HUDEP-2 (cell line): ENCODE measurements around the gene MAP4K4.
"Not testable (repeated sequence)": the region's sequence is repeated elsewhere in the genome, so short reads cannot be mapped to it uniquely, and the experiment has no call there.

Experiments used
- DNase-seq, 76 experiments: peaks; one replicate each; lab custom pipeline; 2025; ENCODE audit not compliant: unreplicated experiment in 76 of 76; lab: John Stamatoyannopoulos, UW

The MAP4K4 gene

GRCh38 chr2:101893681-101894381 lies 196.3 kb downstream of the MAP4K4 start:
- no peak for DNase-seq

- DNase-seq = no peak
These were observed 197.5 kb downstream of the MAP4K4 start for GRCh38 chr2:101895039-101895438.

GRCh38 chr2:101895819-101896322 lies 198.4 kb downstream of the MAP4K4 start:
- DNase-seq = no peak

GRCh38 chr2:101897301-101897700 lies 199.8 kb downstream of the MAP4K4 start:
- DNase-seq = no peak

GRCh38 chr2:101899265-101899664 lies 201.8 kb downstream of the MAP4K4 start:
- DNase-seq = no peak

GRCh38 chr2:101899871-101900270 lies 202.4 kb downstream of the MAP4K4 start:
- no peak for DNase-seq

- DNase-seq = no peak
These were observed 202.9 kb downstream of the MAP4K4 start for GRCh38 chr2:101900375-101900774.

- DNase-seq = no peak
These were observed 203.7 kb downstream of the MAP4K4 start for GRCh38 chr2:101901241-101901640.

- no peak for DNase-seq
These were observed 204.7 kb downstream of the MAP4K4 start for GRCh38 chr2:101902169-101902568.

GRCh38 chr2:101904916-101905315 lies 207.4 kb downstream of the MAP4K4 start:
- no peak for DNase-seq

- no peak for DNase-seq
These were observed 208.3 kb downstream of the MAP4K4 start for GRCh38 chr2:101905746-101906336.

GRCh38 chr2:101909760-101910159 lies 212.3 kb downstream of the MAP4K4 start:
- DNase-seq = no peak

GRCh38 chr2:101912545-101912944 lies 215.0 kb downstream of the MAP4K4 start:
- no peak for DNase-seq

- DNase-seq = no peak
These were observed 223.9 kb downstream of the MAP4K4 start for GRCh38 chr2:101921319-101921952.

- DNase-seq = no peak
These were observed 224.4 kb downstream of the MAP4K4 start for GRCh38 chr2:101921953-101922325.

- not testable (repeated sequence) for DNase-seq
These were observed 226.8 kb downstream of the MAP4K4 start for GRCh38 chr2:101924311-101924710.

- peak in 2 of 76 experiments; percentile 0 to 1 for DNase-seq
These were observed 232.5 kb downstream of the MAP4K4 start for GRCh38 chr2:101930019-101930418.

- DNase-seq = no peak
These were observed 233.3 kb downstream of the MAP4K4 start for GRCh38 chr2:101930847-101931246.

GRCh38 chr2:101931402-101931801 lies 233.9 kb downstream of the MAP4K4 start:
- no peak for DNase-seq

- DNase-seq = not testable (repeated sequence)
These were observed 238.3 kb downstream of the MAP4K4 start for GRCh38 chr2:101935764-101936163.

GRCh38 chr2:101942851-101943250 lies 245.3 kb downstream of the MAP4K4 start:
- DNase-seq = no peak
